GM21390 (cell line): ENCODE results near the gene NEMP2.

ENCODE experiments used
- ATAC-seq: cut with Tn5 transposase; IDR thresholded peaks from one replicate; pipeline ENCODE4 v1.9.1; 2021; ENCODE audit not compliant: unreplicated experiment

Gene NEMP2

DNA sequence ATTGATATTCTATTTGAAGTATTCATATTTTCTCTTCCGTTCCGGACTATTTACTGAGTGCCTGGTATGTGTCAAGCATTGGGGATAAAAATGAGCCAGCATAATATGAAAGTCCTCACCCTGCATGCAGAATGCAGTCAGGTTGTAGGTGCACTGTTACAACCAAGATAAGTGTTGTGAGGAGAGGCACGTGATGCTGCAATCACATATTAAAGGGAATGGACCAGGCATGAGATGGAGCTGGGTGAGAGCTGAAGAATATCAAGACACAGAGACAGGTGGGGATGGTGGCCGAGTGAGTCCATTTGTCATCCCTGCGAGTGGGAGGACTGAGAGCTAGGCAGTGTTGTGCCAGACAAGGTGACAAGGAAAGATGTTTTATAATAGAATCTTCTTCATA, 74.0 kb downstream of the NEMP2 start:
- ATAC-seq, result no peak

GRCh38 chr2:190459881-190460280, 74.6 kb downstream of the NEMP2 start:
- no peak for ATAC-seq

DNA sequence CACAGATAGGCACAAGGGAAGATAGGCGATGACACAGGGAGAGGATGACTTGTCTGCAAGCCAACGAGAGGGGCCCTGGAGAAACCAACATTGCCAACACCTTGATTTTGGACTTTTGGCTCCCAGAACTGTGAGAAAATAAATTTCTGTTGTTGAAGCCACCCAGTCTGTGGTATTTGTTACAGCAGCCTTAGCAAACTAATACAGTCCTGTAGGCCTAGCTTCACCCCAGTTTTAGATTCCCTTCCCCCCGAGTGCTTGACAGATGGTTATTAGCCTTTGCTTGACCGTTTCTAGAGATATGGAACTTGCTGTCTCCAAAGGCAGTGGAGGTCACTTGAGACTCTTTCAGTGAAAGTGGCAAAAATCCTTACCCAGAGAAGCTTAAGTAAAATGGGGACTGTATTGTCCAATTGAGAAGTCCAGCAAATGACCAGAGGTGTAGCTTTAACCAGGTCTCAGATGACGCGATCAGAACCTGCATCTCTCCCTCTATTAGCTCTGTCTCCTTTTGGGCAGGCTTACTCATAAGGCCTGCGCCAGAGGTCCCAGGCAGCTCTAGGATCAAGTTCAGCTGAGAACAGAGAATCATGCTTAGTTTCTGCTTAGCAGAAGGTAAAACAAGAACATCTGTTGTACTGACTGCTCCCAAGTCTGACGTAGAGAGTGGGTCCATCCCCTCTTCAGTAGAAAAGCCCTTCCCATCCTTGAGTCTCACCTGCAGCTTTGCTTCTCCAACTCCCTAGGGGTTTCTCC, 76.0 kb downstream of the NEMP2 start:
- ATAC-seq, result no peak

DNA sequence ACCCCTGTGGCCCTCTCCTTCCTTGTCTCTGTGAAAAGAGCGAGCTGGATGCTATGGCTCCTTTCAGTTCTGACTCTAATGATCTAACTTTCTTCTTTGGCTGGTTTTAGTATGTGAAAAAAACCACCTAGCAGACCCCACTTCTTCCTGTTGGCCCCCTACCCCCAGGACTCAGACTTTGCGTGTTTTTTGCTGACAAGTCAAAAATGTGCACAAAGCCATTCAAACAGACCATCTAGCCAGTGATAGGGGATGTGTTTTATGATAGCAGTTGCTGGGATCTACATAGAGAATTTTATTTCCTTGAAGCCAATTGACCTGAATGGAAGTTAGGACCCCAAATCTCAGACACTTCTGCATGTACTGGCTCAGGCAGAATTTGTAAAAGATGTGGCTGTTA, 77.3 kb downstream of the NEMP2 start:
- ATAC-seq, result no peak

GRCh38 chr2:190456833-190457232, 77.7 kb downstream of the NEMP2 start:
- ATAC-seq, result no peak

DNA sequence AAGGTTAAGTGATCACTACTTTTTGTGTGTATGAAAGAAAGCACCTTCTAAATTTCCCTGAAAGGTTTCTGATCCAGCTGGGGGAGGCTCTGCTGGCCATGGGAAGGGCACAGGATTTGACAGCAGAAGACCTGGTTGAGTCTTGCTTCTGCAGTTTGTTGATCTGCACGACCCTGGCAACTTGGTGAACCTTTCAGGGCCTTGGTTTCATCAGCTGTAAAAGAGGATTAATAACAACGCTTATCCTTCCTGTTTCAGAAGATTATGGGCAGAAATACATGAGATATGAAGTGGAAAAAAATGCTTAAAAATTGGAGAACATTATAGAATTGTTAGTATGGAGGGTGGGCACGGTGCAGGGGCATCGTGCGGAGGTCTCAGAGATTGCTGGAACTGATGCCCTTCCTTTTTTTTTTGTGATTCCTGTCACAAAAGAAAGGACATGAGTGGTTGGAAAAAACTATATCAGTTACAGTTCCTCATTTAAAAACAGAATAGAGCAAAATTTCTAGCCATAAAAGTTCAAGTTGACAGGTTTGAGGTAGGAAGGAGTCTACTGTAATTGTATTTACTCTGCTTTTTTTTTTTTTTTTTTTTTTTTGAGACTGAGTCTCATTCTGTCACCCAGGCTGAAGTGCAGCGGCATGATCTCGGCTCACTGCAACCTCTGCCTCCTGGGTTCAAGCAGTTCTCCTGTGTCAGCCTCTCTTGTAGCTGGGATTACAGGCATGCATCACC, 79.0 kb downstream of the NEMP2 start:
- no peak for ATAC-seq

DNA sequence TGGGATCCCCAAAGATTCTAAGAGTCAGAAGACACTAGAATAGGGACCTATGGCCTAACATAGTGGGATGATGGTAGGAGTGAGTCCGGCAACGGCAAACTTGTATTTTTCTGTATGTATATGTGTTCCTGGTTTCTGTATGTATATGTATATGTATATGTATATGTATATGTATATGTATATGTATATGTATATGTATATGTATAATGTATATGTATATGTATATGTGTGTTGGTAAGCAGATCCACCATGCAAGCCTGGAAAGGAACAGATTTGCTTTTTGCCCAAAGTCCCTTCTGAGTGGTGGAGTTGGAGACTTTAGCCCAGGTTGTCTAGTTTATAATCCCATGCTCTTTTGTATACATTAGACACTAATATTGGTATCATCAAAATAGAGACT, 79.7 kb downstream of the NEMP2 start:
- ATAC-seq, result no peak
